Stimulated activated CD8-positive, alpha-beta memory T cell treated with anti-CD3 and anti-CD28 coated beads, Interleukin-2, amount 100 ng/mL, for 1 hour (primary cell): ENCODE data around the gene TRRAP.

ENCODE experiments used
- DNase-seq, 2 donors: peaks; one replicate each; pipeline ENCODE4 v3.0.0-alpha.2; 2020; ENCODE audit warnings: low read depth in 2 of 2

TRRAP gene

DNA sequence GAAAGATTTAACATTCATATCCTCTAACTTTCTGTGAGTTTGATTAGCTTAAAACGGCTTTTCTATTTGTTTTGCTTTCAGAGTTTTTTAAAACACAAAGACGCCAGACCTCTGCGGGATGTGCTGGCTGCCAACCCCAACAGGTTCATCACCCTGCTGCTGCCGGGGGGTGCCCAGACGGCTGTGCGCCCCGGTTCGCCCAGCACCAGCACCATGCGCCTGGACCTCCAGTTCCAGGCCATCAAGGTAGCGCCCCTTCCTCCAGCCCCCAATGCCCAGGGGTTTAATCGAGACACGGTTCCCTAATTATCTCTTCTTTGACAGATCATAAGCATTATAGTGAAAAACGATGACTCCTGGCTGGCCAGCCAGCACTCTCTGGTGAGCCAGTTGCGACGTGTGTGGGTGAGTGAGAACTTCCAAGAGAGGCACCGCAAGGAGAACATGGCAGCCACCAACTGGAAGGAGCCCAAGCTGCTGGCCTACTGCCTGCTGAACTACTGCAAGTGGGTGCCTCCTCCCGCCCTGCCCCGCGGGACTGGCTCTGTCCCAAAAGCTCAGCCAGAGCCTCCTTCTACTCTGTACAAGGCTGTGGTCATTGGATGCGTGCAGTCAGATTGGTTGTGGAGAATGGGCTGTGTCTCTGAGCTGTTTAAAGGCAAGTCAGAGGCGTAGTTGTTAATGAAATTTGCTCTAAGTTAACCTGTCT, 71.2 kb downstream of the TRRAP start:
- DNase-seq, result no peak

DNA sequence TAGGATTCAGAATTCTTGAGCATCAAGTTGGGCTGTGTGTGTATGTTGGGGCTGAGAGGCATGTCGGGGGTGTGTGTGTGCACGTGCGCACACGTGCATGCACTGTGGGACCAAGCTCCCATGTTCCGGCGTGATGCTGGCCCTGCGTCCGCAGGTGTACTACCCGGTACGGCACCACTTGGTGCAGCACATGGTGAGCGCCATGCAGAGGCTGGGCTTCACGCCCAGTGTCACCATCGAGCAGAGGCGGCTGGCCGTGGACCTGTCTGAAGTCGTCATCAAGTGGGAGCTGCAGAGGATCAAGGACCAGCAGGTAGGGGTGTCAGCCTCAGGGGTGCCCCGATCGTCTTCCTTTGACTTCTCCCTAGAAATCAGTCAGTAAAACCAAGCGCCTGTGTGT, 77.7 kb downstream of the TRRAP start:
- DNase-seq, result no peak

DNA sequence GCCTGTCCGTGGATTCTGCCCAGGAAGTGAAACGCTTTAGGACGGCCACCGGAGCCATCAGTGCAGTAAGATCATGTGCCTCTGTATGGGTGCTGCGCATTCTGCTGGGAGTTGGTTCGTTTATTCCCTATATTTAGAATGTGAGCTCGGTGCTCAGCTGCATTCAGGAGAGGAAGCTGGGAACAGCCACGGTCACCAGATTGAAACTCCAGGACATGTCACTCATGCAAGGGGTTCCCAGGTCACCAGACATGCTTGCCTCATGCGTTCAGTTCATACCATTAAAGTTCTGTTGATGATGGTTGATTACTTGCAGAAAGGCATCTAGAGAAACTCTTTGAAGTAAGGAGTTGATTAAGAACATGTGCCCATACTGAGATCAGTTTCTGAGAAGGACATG, 78.1 kb downstream of the TRRAP start:
- DNase-seq, result no peak

DNA sequence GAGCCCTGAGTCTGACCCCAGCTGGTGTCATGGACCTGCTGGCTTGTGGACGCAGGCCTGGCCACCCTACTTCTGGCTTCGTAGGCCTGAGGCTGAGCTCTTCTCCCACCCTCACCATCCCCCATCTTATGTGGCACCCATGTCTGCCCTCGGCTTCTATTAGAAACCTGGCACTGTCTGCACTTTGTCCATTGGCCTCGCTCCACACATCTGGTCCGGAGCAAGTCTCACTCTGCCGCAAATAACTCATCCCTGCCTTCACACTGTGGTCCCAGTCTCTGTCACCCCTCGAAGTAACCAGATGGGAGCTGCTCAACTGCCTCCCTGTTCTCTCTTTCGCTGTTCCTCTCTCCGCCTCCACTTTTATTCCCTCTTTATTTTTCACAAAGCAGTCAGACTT, 78.6 kb downstream of the TRRAP start:
- DNase-seq, result no peak

DNA sequence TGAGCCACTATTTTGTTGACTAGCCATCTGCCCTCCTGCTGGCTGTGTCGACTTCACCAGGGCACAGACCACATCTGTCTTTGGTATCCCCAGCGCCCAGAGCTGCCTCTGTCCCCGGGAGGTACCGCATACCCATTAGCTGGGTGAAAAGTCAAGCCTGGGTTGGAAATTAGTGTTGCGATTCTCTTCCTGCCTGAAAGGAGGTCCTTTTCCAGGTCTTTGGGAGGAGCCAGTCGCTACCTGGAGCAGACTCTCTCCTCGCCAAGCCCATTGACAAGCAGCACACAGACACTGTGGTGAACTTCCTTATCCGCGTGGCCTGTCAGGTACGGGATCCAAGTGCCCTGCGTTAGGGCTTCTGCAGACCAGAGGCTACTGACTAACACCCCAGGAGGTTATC, 79.4 kb downstream of the TRRAP start:
- DNase-seq, result no peak

DNA sequence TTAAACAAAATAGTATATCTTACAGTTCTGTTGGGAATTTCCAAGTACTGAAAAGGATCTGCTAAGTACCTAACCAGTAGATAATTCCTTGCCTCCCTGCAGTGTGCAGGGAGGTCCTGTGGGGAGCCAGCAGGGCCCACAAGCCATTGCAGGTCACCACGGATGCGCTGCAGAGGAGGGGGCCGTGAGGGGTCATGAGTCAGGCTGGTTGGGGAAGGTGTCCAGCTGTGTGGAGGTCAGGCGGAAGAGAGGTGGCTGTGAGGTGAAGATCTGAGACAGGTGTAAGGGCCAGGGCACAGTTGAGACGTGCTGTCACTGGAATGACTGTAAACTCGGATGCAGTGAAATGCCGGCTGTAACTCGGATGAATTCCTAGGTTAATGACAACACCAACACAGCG, 80.6 kb downstream of the TRRAP start:
- DNase-seq, result no peak

DNA sequence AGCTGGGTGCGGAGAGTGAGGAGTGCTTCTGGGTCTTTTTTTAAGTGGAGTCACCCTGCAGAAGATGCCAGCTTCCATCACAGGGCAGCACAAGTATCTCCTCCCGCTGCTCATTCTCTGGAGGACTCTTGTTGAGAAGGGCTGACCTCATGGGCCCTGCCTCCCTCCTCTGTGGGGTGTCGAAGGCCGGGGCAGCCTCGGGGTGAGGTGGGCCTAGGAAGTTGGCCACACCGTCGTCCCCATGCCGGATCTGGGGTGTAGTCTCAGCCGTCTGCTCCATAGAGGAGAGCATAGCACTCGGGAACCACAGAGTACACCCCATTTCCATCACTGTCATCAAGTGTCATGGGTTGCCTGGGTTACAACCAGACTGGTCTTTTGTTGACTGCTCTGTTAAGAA, 85.0 kb downstream of the TRRAP start:
- DNase-seq, result no peak

DNA sequence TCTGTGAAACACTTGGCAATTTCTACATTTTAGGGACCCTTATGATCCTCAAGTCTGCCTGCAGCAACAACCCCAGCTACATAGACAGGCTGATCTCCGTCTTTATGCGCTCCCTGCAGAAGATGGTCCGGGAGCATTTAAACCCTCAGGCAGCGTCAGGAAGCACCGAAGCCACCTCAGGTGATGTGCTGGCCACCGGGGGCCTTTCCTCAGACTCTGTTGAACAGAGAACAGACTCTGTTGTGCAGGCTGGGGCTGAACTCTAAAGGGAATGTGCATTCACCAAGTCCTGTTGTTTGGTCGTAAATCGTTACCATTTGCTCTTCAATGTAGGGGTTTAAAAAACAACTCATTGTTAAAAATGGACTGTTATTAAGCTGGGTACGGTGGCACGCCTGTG, 86.3 kb downstream of the TRRAP start:
- no peak for DNase-seq

DNA sequence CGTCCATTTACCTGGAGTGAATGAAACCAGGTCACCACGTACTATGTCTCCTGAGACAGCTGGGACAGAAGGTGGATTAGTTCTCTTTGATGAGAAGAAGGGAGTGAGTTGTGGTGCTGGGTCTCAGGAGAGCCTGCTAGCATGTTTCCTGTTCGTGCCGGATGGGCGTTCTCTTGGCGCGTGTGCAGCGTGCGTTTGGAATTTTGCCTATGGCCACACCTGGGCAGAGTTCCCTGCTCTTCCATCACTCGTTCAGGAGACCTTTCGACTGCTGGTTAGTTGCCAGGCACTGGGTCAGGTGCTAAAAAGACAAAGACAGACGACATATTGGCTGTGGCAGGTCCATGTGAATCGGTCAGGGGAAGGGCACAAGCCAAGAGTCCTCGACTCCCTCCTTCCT, 90.3 kb downstream of the TRRAP start:
- DNase-seq, result no peak

DNA sequence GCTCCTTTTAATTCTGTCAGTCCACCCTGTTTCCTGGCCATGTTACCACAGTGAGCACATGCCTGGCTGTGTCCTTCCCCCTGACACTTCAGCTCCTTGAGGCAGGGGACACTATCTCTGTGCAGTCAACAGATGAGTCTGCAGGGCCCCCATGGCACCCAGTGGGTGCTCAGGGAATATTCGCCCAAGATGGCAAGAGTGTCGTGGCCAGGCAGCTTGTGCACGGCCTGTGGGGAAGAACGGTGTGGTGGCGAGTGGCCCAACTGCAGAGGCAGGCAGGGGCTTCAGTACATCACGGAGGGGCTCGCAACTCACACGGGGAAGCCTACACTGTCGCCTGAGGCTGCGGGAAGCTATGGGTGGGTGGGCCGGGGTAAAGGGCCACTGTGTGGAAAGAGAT, 91.1 kb downstream of the TRRAP start:
- DNase-seq, result no peak

DNA sequence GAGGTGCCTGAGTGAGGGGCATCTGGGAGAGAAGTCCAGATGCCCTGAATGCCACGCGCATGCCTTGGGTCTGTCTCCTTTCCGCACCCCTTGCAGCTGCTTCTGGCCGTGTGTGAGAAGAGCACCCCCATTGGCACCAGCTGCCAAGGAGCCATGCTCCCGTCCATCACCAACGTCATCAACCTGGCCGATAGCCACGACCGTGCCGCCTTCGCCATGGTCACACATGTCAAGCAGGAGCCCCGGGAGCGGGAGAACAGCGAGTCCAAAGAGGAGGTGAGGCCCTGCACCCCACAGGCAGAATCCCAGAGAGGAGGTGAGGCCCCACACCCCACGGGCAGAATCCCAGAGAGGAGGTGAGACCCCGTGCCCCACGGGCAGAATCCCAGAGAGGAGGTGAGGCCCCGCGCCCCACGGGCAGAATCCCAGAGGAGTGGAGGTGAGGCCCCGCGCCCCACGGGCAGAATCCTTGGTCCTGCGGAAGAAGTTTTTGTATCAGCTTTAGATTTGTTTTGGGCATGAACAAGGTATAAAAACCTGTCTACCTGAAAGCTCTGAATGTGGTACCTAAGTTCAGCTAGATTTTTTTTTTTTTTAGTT, 91.8 kb downstream of the TRRAP start:
- DNase-seq, result no peak

DNA sequence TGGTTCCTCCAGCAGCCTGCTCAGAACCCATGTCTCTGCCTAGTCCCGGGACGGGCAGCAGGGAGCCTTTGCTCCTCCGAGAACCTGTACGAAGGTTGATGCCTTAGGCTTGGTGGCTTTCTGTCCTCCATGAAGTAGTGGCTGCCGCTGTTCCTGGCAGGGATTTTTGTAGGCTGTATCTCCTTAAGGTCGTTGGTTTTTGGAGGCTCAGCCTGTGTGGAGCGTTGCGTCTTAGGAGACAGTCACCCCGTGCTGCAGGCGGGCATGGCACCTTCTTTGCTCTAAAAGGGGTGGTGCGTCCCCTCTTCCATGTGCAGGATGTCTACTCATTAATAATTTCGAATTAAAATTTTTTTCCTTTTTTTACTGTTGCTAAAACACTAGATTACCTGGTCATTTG, 92.5 kb downstream of the TRRAP start:
- no peak for DNase-seq

DNA sequence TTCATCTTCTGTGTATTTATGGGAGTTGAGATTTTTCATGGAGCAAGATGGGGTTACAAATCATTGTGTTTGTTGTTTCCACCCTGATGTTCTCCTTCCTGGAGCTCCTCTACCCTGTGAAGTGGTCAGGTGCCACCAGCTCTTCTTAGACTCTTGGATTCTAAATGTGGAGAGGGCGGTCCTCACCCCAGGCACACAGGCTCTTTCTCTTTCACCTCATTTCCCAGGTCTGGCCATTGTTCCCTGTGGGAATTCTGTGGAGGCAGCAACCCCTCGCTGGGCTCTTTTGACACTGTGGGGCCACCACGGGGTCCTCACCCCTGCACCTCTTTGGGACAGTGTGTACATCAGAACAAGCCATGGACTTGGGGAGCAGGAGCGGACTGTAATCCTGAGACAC, 95.9 kb downstream of the TRRAP start:
- DNase-seq, result no peak

DNA sequence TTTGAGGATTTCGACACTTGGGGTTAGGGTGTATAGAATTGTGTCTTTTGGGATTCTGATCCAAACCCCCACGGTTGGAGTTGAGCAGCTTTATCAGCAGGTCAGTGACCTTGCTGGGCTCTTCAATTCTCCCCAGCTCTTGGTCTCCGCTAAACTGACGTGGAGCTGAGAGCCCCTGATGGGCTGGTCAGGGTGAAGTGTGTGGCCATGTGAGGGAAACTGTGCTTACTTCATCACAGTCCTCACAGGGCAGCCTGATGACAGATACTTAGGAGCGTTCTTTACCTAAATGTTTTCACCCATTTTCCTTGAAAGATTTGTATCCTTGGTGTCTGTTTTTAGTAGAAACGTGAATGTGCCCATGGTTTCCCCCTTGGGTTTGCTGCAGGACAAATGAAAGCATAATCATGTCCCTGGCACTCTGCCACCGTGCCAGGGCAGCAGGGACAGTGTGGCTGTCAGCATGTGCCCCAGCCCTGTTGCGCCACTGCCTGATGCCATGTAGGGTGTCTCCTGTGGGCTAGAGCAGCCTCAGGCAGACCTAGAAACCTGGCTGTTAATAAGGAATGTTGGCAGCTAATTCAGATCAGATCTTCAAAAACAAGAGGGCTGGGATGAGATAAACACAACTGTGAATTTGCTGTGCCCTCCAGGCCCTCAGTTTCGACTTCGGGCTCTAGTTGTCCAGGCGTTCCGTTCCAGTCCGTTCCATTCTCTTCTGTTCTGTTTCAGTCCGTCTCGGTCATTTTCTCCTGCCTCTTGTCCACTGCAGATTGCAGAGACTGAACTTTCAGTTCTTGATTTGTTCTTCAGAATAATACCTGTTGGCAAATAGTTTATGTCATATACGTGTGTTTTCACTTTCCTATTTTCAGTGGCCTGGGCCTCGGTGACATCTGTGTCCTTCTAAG, 96.8 kb downstream of the TRRAP start:
- DNase-seq, result no peak

DNA sequence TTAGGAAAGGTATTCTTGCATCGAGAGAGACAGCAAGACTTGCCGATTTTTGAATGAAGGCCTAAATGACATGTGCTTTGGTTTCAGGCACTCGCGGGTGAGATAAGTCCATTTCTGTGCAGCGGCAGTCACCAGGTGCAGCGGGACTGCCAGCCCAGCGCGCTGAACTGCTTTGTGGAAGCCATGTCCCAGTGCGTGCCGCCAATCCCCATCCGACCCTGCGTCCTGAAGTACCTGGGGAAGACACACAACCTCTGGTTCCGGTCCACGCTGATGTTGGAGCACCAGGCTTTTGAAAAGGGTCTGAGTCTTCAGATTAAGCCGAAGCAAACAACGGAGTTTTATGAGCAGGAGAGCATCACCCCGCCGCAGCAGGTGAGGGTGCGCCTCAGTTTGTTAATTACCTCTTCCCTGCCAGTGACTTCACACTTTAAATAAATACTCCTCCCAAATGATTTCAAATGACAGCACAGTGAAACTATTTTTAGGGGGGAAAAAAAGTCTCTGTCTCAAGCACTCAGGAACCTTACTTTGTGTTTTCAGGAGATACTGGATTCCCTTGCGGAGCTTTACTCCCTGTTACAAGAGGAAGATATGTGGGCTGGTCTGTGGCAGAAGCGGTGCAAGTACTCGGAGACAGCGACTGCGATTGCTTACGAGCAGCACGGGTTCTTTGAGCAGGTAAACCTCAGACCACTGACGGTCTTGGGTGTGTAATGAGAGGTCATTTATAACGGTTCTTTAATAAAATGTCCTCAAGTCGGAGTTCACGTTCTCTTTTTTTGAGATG, 98.3 kb downstream of the TRRAP start:
- no peak for DNase-seq

DNA sequence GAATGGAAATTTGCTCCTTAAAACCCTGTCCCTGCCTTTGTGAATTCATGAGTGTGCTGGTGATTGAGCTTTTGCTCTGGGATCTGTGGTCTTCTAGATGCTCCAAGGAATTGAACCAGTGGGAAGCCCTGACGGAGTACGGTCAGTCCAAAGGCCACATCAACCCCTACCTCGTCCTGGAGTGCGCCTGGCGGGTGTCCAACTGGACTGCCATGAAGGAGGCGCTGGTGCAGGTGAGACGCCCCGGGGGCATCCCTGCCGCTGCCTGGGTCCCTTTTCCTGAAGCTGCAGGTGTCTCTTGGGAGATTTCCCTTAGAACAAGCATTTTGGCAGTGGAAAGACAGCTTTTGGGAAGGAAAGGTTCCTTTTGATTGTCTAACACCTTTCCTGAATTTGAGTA, 100.3 kb downstream of the TRRAP start:
- no peak for DNase-seq

DNA sequence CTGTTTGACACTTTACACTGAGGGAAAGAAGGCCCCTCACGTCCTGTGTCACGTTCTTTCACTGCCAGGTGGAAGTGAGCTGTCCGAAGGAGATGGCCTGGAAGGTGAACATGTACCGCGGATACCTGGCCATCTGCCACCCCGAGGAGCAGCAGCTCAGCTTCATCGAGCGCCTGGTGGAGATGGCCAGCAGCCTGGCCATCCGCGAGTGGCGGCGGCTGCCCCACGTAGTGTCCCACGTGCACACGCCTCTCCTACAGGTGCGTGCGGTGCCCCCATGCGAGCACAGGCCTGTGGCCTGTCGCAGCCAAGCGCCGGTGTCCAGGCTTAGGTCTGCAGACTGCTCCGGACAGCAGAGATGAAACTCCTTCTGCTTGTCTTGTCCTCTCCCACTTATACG, 103.4 kb downstream of the TRRAP start:
- no peak for DNase-seq

DNA sequence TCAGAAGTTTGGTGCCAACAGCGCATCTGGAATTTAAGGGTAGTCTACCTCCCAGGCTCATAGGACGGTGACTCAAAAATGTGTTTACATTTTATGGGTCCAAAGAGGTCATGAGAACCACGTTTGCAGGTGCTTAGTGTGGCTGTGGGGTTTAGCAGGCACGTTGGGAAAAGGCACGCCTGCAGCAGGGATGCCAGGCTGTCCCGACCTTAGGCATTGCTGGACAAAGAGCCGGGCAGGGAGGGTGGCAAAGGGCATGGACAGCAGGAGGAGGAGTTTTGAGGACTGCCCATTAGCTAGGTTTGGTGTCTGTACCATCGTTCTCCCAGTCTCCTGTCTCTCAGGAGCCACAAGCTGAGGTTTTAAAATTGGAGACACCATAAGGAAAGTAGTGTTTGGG, 104.4 kb downstream of the TRRAP start:
- DNase-seq, result no peak

DNA sequence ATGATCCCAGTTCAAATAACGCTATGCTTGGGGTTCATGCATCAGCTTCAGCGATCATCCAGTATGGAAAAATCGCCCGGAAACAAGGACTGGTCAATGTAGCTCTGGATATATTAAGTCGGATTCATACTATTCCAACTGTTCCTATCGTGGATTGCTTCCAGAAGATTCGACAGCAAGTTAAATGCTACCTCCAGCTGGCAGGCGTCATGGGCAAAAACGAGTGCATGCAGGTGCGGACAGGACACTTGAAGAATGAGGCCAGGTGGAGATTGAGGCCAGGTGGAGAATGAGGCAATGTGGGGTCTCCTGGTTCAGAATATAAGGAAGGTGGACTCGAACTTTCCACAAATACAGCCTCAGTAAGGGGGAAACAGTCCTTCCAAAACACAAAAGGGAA, 105.8 kb downstream of the TRRAP start:
- no peak for DNase-seq

DNA sequence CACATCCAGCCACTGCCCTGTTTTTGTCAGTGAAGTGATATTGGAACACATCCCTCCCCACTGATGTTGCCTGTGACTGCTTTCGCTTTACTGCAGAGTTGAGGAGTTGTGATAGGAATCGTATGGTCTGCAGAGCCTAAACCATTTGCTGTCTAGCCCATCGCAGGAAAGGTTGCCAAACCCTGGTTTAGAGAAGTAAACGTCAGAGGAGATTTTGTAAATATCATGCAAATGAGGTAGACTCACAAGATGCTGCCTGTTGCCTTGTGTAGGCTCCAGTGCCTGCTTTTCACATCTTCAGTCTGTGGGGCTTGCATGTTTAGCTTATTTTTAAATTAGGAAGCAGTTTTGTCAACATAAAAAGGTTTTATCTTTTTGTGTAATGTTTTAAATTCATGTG, 107.1 kb downstream of the TRRAP start:
- DNase-seq, result no peak

DNA sequence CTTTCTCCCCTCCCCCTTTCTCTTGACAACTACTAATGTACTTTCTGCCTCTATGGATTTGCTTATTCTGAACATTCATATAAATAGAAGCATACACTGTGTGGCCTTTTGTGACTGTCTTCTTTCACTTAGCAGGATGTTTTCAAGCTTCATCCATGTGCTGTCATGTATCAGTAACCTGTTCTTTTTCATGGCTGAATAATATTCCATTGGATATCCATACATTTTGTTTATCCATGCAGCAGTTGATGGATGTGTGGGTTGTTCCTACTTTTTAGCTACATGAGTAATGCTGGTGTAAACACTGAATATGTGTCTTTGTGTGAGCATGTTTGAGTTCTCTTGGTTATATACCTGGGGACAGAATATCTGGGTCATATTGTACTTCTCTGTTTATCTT, 107.6 kb downstream of the TRRAP start:
- no peak for DNase-seq

DNA sequence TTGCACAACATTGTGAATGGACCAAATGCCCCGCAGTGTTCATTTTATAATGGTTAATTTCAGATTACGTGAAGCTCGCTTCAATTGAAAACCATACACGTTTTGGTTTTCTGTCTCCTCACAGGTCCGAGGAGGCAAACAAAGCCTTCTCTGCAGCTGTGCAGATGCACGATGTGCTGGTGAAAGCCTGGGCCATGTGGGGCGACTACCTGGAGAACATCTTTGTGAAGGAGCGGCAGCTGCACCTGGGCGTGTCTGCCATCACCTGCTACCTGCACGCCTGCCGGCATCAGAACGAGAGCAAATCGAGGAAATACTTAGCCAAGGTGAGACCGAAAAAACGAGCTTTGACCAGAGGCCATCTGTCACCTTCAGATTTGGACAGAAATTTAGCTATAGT, 110.3 kb downstream of the TRRAP start:
- DNase-seq, result no peak
